Neural crest cell (in vitro differentiated cells): ENCODE data around the gene SPAAR. TPM values are rescaled to one million over a fixed set of nuclear protein-coding genes. Genes with fewer than 3 reads are reported as not detected.
"Not testable (repeated sequence)": the region's sequence is repeated elsewhere in the genome, so short reads cannot be mapped to it uniquely, and the experiment has no call there.

Source experiments
- DNase-seq: peaks from one replicate; pipeline ENCODE4 v3.0.0; 2021; ENCODE audit warnings: low read depth, mixed read lengths, low spot score
- H3K27ac Mint-ChIP-seq: one replicate; pipeline ENCODE4 v1.8.0; 2021; ENCODE audit warnings: mild to moderate bottlenecking, mixed read lengths; ENCODE audit not compliant: unreplicated experiment
- H3K27me3 Mint-ChIP-seq: 2 replicates; pipeline ENCODE4 v1.8.0; 2021; ENCODE audit warnings: low read depth, mild to moderate bottlenecking, mixed read lengths
- H3K36me3 Mint-ChIP-seq: 2 replicates; pipeline ENCODE4 v1.8.0; 2021; ENCODE audit warnings: low read depth, mild to moderate bottlenecking, mixed read lengths
- H3K4me1 Mint-ChIP-seq: 2 replicates; pipeline ENCODE4 v1.8.0; 2021; ENCODE audit warnings: mixed read lengths
- H3K4me3 Mint-ChIP-seq: one replicate; pipeline ENCODE4 v1.8.0; 2021; ENCODE audit warnings: mild to moderate bottlenecking, mixed read lengths
- H3K9me3 Mint-ChIP-seq: 2 replicates; pipeline ENCODE4 v1.8.0; 2021; ENCODE audit warnings: mixed read lengths
- total RNA-seq: library from RNA; stranded (reverse); gene quantifications from 2 replicates; pipeline ENCODE4 v1.2.1, GENCODE V29; 2021
- TF ChIP-seq, protein P1 (sequence below): fragments of 200-600 bp; sonication (generic); conservative IDR thresholded peaks from 2 replicates; pipeline ENCODE4 v1.5.0; 2021; ENCODE audit warnings: antibody characterized with exemption, mild to moderate bottlenecking

The SPAAR gene
- total RNA-seq, 1 donor from 2014 or later = not detected

DNA sequence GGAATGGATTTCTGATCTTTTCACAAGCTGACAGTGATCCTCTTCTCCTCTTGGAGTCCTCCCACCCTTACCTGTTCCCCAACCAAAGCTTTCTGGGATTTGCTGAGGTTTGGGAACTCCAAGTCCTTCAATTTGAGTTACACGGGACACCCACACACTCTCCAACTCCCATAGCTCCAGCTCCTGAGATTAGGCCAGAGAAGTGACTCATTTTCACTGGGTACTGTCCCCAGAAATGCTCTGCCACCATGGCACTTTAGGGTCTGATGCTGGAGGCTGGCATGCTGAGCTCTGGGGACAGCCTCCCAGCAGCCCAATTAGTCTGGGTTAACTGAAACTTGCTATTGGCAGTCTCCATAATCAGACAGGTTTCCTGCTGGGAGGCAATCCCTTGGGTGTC, 17.2 kb upstream of the SPAAR start:
- TF ChIP-seq, protein P1, sequence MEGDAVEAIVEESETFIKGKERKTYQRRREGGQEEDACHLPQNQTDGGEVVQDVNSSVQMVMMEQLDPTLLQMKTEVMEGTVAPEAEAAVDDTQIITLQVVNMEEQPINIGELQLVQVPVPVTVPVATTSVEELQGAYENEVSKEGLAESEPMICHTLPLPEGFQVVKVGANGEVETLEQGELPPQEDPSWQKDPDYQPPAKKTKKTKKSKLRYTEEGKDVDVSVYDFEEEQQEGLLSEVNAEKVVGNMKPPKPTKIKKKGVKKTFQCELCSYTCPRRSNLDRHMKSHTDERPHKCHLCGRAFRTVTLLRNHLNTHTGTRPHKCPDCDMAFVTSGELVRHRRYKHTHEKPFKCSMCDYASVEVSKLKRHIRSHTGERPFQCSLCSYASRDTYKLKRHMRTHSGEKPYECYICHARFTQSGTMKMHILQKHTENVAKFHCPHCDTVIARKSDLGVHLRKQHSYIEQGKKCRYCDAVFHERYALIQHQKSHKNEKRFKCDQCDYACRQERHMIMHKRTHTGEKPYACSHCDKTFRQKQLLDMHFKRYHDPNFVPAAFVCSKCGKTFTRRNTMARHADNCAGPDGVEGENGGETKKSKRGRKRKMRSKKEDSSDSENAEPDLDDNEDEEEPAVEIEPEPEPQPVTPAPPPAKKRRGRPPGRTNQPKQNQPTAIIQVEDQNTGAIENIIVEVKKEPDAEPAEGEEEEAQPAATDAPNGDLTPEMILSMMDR = no peak
- no peaks in the 10 kb centered on the region for H3K9me3 Mint-ChIP-seq
- H3K36me3 Mint-ChIP-seq = no peaks in the 10 kb centered on the region
- H3K4me1 Mint-ChIP-seq = no peaks in the 10 kb centered on the region
- no peak for DNase-seq
- H3K27me3 Mint-ChIP-seq = peaks cover 33% of the 10 kb centered on the region
- H3K27ac Mint-ChIP-seq = no peak overlapping the region
- H3K4me3 Mint-ChIP-seq = no peak overlapping the region

DNA sequence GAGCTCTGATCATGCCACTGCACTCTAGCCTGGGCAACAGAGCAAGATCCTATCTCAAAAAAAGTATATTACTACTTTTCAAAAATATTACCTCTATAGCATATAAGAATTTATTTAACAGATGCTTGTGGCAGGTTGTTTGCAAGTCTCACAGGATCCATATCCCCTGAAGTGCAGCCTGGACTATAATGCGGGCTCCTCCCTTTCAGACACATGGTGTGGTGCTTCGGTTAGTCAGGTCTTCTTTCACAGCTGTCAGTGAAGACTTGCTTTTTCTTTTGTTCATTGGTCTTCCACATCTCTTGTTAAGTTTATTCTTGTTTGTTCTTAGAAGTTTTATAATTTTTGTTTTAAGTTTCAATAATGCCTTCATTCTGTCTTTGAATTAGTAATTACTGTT, 12.7 kb upstream of the SPAAR start:
- no peaks in the 10 kb centered on the region for H3K9me3 Mint-ChIP-seq
- no peaks in the 10 kb centered on the region for H3K4me1 Mint-ChIP-seq
- no peak for DNase-seq
- H3K27me3 Mint-ChIP-seq = peaks cover 48% of the 10 kb centered on the region
- no peak overlapping the region for H3K4me3 Mint-ChIP-seq
- no peak overlapping the region for H3K27ac Mint-ChIP-seq
- no peaks in the 10 kb centered on the region for H3K36me3 Mint-ChIP-seq
- TF ChIP-seq, protein P1 = no peak

DNA sequence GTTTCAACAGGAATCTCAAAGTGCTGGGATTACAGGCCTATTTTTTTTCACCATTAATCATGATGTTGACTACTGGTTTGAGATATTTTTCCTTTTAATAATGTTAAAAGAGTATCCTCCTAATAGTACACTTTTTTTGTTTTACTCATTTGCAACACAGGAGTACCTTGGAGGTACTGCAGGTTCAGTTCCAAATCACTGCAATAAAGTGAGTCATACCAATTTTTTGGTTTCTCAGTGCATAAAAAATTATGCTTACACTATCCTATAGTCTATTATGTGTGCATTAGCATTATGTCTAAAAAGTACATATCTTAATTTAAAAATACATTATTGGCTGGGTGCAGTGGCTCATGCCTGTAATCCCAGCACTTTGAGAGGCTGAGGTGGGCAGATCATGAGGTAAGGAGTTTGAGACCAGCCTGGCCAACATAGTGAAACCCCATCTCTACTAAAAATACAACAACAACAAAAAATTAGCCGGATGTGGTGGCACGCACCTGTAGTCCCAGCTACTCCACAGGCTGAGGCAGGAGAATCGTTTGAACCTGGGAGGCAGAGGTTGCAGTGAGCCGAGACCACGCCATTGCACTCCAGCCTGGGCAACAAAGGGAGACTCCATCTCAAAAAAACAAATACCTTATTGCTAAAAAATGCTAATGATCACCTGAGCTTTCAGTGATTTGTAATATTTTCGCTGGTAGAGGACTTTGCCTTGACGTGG, 11.8 kb upstream of the SPAAR start:
- H3K4me3 Mint-ChIP-seq, H3K9me3 Mint-ChIP-seq, H3K4me1 Mint-ChIP-seq, H3K36me3 Mint-ChIP-seq, H3K27ac Mint-ChIP-seq, DNase-seq: not testable (repeated sequence)
- peaks cover 45% of the 10 kb centered on the region for H3K27me3 Mint-ChIP-seq

DNA sequence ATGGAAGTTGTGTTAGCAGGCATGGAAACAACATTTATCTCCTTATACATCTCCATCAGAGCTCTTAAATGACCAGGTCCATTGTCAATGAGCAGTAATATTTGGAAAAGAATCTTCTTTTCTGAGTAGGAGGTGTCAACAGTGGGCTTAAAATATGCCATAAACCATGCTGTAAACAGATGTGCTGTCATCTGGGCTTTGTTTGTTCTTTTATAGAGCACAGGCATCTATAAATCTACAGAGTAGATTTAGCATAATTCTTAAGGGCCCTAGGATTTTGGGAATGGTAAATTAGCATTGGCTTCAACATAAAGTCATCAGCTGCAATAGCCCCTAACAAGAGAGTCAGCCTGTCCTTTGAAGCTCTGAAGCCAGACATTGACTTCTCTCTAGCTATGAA, 11.0 kb upstream of the SPAAR start:
- DNase-seq = no peak
- H3K27me3 Mint-ChIP-seq = peaks cover 42% of the 10 kb centered on the region
- H3K9me3 Mint-ChIP-seq = no peaks in the 10 kb centered on the region
- no peak overlapping the region for H3K4me3 Mint-ChIP-seq
- TF ChIP-seq, protein P1 = no peak
- H3K27ac Mint-ChIP-seq = no peak overlapping the region
- no peaks in the 10 kb centered on the region for H3K4me1 Mint-ChIP-seq
- no peaks in the 10 kb centered on the region for H3K36me3 Mint-ChIP-seq

DNA sequence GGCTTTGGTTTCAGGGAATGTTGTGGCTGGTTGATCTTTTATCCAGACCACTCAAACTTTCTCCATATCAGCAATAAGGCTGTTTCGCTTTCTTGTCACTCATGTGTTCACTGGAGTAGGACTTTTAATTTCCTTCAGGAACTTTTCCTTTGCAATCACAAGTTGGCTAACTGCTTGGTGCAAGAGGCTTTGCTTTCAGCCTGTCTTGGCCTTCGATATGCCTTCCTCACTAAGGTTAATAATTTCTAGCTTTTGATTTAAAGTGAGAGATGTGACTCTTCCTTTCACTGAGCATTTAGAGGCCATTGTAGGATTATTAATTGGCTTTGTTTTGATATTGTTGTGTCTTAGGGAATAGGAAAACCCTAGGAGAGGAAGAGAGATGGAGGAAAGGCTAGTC, 10.3 kb upstream of the SPAAR start:
- no peak overlapping the region for H3K27ac Mint-ChIP-seq
- no peaks in the 10 kb centered on the region for H3K36me3 Mint-ChIP-seq
- H3K4me3 Mint-ChIP-seq = no peak overlapping the region
- TF ChIP-seq, protein P1 = no peak
- no peaks in the 10 kb centered on the region for H3K9me3 Mint-ChIP-seq
- H3K4me1 Mint-ChIP-seq = no peaks in the 10 kb centered on the region
- peaks cover 35% of the 10 kb centered on the region for H3K27me3 Mint-ChIP-seq
- no peak for DNase-seq

DNA sequence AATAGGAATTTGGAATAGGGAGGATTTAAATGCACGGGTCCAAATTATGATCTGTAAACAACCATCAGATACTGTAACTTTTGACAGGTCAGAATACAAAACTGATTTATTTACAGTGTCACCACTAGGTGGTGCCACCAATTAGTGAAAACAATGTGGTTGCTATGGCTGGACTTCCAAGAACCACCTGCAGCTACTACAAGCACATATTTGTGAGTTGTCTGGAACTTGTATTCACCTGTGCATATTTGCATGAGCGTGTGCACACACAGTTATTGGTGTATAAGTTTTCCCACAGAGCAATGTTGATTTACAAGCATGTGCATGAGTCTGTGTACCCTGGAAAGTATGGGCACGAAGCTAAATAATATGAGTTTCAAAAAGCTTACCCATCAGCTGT, 6.2 kb upstream of the SPAAR start:
- Mint-ChIP-seq H3K4me3 (no peak overlapping the region), H3K4me1 (peaks cover 19% of the 10 kb centered on the region), H3K9me3 (no peaks in the 10 kb centered on the region), H3K27ac (no peak overlapping the region), H3K36me3 (no peaks in the 10 kb centered on the region), H3K27me3 (peaks cover 26% of the 10 kb centered on the region)
- TF ChIP-seq, protein P1 = peak; percentile 78
- DNase-seq = no peak
